Non-pigmented ciliary epithelial cell (primary cell): ENCODE data around the gene KCNK3.
A peak's percentile ranks its signal among the peaks of the same experiment; 100 is the strongest.

ENCODE experiments used
- DNase-seq: peaks from one replicate; pipeline ENCODE4 v3.0.0-alpha.2; 2010; ENCODE audit warnings: low read depth

KCNK3 gene

GRCh38 chr2:26691161-26691560 is 1.4 kb upstream of the KCNK3 start:
- DNase-seq, result no peak

GRCh38 chr2:26691881-26692278 is 642 bp upstream of the KCNK3 start:
- DNase-seq, result no peak

- DNase-seq, result no peak
Observed at GRCh38 chr2:26692897-26693849, 651 bp downstream of the KCNK3 start.

- no peak for DNase-seq
Observed at GRCh38 chr2:26694001-26694400, 1.5 kb downstream of the KCNK3 start.

- peak; percentile 68 for DNase-seq
Observed at GRCh38 chr2:26696351-26696816, 3.9 kb downstream of the KCNK3 start.

GRCh38 chr2:26697425-26697824 is 4.9 kb downstream of the KCNK3 start:
- DNase-seq, result no peak

GRCh38 chr2:26699295-26699694 is 6.8 kb downstream of the KCNK3 start:
- no peak for DNase-seq

- DNase-seq, result no peak
Observed at GRCh38 chr2:26700078-26700477, 7.6 kb downstream of the KCNK3 start.

GRCh38 chr2:26701596-26701995 is 9.1 kb downstream of the KCNK3 start:
- DNase-seq, result no peak

GRCh38 chr2:26702025-26702424 is 9.5 kb downstream of the KCNK3 start:
- DNase-seq, result no peak

- no peak for DNase-seq
Observed at GRCh38 chr2:26704441-26704977, 12.0 kb downstream of the KCNK3 start.

- no peak for DNase-seq
Observed at GRCh38 chr2:26705126-26705525, 12.6 kb downstream of the KCNK3 start.

- DNase-seq, result no peak
Observed at GRCh38 chr2:26706093-26706492, 13.6 kb downstream of the KCNK3 start.

- no peak for DNase-seq
Observed at GRCh38 chr2:26706616-26707473, 14.3 kb downstream of the KCNK3 start.

GRCh38 chr2:26707747-26708146 is 15.2 kb downstream of the KCNK3 start:
- DNase-seq, result no peak

- DNase-seq, result no peak
Observed at GRCh38 chr2:26708457-26708856, 15.9 kb downstream of the KCNK3 start.

- no peak for DNase-seq
Observed at GRCh38 chr2:26709323-26710110, 17.0 kb downstream of the KCNK3 start.

- no peak for DNase-seq
Observed at GRCh38 chr2:26710145-26710544, 17.6 kb downstream of the KCNK3 start.

- no peak for DNase-seq
Observed at GRCh38 chr2:26710743-26711456, 18.4 kb downstream of the KCNK3 start.

GRCh38 chr2:26711457-26712161 is 19.1 kb downstream of the KCNK3 start:
- DNase-seq, result no peak
